GM18867 (cell line): Measurements from ENCODE around the gene CARD11.
"Not testable (repeated sequence)": the region's sequence is repeated elsewhere in the genome, so short reads cannot be mapped to it uniquely, and the experiment has no call there.

Source experiments
- ATAC-seq: cut with Tn5 transposase; IDR thresholded peaks from one replicate; pipeline ENCODE4 v1.9.1; 2021; ENCODE audit warnings: mild to moderate bottlenecking, moderate library complexity; ENCODE audit not compliant: unreplicated experiment

CARD11 gene

DNA sequence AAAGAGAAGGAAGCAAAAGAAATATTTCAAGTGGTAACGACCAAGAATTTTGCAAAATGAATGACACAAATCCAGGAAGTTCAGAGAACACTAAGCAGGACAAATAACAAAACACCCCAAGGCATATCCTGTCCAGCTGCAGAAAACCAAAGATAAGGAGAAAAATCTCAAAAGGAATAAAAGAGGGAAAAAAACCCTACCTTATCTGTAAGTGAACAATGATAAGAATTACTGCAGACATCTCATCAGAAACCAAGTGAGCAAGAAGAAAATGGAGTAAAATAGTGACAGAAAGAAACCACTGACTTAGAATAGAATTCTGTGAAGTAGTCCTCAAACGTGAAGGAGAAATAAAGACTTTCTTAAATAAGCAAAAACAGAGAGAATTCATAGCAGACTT lies 21.8 kb downstream of the CARD11 start:
- ATAC-seq = no peak

DNA sequence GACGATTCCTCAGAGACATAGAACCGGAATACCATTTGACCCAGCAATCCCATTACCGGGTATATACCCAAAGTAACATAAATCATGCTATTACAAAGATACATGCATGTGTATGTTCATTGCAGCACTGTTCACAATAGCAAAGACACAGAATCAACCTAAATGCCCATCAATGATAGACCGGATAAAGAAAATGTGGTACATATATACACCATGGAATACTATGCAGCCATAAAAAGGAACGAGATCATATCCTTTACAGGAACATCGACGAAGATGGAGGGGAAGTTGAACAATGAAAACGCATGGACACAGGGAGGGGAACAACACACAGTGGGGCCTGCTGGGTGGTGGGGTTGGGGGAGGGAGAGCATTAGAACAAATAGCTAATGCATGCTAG lies 22.4 kb downstream of the CARD11 start:
- ATAC-seq = not testable (repeated sequence)

GRCh38 chr7:3020416-3020815 lies 23.3 kb downstream of the CARD11 start:
- no peak for ATAC-seq

- no peak for ATAC-seq
Observed at GRCh38 chr7:3019801-3020200, 23.9 kb downstream of the CARD11 start.

- no peak for ATAC-seq
Observed at GRCh38 chr7:3013975-3014792, 29.5 kb downstream of the CARD11 start.

GRCh38 chr7:3011211-3011852 lies 32.3 kb downstream of the CARD11 start:
- ATAC-seq = no peak

GRCh38 chr7:3010161-3010560 lies 33.5 kb downstream of the CARD11 start:
- ATAC-seq = no peak

GRCh38 chr7:3009086-3009485 lies 34.6 kb downstream of the CARD11 start:
- ATAC-seq = no peak

GRCh38 chr7:3008386-3008785 lies 35.3 kb downstream of the CARD11 start:
- no peak for ATAC-seq

- ATAC-seq = no peak
Observed at GRCh38 chr7:3007696-3008095, 36.0 kb downstream of the CARD11 start.

DNA sequence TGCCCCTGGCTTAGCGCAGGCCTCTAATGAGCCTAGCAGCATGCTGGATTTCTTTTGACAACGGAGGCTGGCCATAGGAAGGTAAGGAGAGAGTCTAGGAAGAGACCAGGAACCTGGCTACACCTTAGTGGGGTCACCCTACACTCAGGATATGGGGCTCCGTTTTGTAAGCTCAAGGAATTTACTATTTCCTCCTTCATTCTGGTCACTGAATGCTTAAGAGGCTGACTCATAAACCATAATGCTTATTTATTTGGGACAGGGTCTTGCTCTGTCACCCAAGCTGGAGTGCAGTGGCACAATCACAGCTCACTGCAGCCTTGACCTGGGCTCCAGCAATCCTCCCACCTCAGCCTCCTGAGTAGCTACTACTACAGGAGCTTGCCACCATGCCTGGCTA lies 38.4 kb downstream of the CARD11 start:
- ATAC-seq = no peak

DNA sequence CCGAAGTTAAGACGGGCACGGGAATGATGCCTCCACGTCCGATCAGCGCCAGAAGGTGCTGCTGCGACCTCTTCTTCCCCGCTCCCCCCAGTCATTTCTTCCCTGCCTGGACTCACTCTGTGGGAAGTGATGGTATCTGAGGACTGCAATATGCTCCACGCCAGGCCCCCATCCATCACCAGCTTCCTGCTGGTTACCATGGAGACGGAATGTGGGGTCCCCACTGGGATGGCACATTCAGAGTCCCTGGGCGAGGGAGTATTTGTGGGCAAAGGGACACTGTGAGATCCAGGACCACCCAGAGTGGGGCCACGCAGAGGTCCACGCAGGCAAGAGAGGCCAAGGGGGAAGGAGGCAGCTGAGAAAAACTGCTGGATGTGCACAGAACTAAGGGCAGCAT lies 39.7 kb downstream of the CARD11 start:
- no peak for ATAC-seq

- no peak for ATAC-seq
Observed at GRCh38 chr7:3002631-3003030, 41.0 kb downstream of the CARD11 start.

GRCh38 chr7:3000566-3000965 lies 43.1 kb downstream of the CARD11 start:
- no peak for ATAC-seq

- ATAC-seq = no peak
Observed at GRCh38 chr7:2999078-2999500, 44.6 kb downstream of the CARD11 start.

DNA sequence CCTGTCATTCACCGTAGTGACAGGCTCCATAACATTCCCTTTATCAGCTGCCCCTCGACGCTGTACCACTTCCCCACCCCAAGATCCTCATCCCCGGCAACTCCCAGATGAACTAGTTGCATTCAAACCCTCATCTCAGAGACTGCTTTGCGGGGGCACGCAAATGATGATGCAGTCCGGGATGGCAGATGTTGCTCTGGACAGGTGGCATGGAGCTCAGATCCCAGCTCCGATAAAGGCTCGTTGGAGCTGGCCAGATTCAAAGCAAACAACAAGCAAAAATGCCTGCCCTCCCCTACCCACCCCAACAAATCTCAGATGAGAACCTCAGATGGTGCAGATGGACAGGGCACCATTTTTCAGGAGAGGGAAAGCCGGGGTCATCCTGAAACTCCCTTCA lies 46.7 kb downstream of the CARD11 start:
- ATAC-seq = no peak

- ATAC-seq = no peak
Observed at GRCh38 chr7:2996141-2996540, 47.5 kb downstream of the CARD11 start.

- ATAC-seq = no peak
Observed at GRCh38 chr7:2993868-2994267, 49.8 kb downstream of the CARD11 start.

- ATAC-seq = no peak
Observed at GRCh38 chr7:2993396-2993795, 50.3 kb downstream of the CARD11 start.

DNA sequence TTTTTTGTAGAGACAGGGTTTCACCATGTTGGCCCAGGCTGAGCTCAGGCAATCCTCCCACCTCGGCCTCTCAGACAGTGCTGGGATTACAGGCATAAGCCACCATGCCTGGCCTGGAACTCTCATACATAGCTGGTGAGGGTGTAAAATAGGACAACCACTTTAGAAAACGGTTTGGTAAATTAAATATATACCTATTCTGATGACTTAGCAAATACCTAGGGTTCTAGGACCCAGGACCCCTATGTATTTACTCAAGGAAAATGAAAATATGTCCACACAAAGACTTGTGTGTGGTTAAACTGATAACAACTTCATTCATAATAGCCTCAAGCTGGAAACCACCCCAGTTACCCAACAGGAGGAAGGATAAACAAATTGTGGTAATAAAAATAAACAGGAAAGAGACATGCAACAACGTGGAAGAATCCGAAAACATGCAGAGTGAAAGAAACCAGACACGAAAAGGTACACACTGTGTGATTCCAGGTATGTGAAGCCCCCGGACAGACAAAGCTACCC lies 52.7 kb downstream of the CARD11 start:
- no peak for ATAC-seq

DNA sequence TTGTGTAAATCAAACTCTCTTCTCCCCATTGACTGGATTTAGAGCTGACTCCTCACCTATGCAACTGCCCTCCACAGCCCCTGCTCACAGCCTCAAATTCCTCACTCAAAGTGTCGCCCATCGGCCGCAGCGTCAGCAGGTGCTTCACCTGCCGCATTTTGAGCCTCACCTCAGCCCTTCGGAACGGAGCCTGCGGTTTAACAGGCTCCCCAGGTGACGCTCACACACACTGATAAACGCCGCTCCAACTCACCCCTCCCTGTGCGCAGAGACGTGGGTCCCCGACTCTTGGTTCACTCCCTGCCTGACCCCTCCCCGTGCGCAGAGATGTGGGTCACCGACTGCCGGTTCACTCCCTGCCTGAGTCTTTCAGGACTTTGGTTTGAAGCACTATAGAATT lies 57.1 kb downstream of the CARD11 start:
- ATAC-seq = no peak

GRCh38 chr7:2985866-2986265 lies 57.8 kb downstream of the CARD11 start:
- ATAC-seq = peak; percentile 46
